HG03521 (cell line): ENCODE results near the gene NPHS2.
"Not testable (repeated sequence)": the region's sequence is repeated elsewhere in the genome, so short reads cannot be mapped to it uniquely, and the experiment has no call there.

Source experiments
- ATAC-seq: cut with Tn5 transposase; IDR thresholded peaks from one replicate; pipeline ENCODE4 v1.9.1; 2021; ENCODE audit warnings: mild to moderate bottlenecking, moderate library complexity; ENCODE audit not compliant: unreplicated experiment

The NPHS2 gene

DNA sequence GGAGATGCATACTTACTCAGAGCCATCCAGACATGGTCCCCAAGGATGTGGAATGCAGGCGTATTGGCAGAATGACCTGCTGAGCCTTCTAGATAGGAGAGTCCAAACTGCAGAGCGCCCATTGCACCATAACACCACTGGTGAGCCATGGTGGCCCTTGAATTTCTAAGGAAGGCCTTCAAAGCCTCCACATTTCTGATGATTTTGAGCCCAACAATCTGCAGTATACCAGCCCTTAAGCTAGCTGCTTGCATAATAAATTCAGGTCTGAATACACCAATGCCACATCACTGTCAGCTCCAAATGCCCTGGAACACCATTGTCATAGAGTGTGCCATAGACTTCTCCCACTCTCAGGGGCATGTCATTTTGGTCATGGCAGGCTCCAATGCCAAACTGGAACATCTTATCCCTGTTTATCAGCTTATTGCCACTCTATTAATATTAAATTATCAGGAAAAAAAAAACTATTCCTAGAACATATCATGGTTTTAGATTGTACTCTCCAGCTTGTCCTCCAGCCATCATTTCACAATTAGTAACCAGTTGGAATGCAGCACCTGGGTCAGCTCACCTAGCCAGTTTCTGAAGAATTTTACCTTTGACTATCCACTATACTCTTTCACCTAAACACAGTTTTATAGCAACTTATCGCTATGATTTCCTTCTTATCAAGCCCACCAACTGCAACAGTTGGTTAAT, 26.9 kb downstream of the NPHS2 start:
- ATAC-seq: no peak

DNA sequence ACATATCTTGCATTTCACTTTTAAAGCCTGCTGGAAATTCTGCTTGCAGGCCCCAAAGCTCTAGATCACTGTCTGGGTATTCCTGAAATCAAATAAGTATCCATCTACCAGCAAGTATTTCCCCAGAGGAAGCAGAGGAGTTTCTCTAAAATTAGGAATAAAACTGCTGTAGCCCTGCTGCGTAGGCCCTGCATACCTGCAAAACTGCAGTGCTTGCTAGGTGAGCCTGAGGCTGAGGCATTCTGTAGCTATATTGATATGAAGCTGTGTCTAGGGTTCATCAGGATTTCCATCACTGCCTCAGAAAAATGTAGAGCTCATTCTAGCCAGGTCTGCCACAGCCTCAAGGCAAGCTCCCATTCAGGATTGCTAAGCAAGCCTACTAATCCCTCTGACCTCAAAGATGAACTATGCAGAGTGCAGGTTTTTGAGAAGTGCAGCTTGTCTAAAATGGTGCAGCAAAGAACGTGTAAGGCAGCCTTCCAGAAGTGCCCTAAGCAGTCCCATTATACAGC, 28.7 kb downstream of the NPHS2 start:
- ATAC-seq: no peak

DNA sequence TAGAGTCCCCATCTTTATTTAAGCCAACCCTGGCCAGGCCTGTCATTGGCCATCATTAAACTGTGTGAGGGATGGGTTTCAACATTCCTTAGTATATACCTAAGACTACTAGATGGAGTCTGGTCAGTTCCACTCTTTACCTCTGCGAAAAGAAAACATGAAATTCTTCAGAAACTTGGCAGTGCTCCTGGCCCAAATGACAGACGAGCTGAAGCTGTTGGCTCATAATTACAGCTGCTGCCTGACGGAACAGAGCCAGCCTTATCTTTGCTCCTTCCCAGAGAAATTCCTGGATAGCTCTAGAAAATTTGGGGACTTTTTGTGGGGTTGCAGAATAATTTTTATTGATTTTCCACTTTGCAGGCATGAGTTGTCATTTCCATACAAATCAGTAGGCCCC, 30.4 kb downstream of the NPHS2 start:
- no peak for ATAC-seq

DNA sequence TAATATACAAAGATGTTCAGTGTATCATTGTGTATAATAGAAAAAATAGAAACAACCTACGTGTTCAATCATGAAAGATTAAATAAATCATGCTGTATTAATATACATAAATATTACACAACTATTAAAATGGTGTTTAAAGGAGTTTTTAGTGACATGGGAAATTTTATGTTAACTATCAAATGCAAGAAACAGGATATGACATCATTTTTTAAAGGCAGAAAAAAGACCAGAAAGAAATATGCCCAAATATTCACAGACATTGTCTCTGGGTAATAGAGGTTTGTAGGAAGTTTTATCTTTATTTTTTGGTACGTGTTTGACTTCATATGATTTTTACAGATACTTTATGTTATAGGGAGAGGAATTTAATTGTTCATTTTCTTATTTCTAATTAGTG, 34.0 kb downstream of the NPHS2 start:
- no peak for ATAC-seq

DNA sequence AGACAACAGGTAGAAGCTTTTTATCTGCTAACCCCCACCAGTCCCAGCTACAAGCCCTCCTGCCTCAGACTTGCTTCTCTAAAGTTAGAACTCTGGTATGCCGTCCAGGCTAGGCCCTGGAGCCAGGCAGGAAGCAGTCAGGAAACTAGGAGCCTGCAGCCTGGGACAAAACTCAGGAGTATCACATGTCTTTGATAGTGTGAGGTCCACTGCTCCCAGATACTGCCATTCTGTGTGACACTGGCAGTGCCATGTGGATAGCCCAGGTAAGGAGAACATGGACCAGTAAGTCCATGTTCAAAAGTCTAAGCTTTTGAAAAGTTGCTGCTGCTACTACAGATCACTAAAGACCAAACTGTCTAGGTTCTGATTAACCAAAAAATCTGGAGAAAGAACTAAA, 45.4 kb downstream of the NPHS2 start:
- no peak for ATAC-seq

DNA sequence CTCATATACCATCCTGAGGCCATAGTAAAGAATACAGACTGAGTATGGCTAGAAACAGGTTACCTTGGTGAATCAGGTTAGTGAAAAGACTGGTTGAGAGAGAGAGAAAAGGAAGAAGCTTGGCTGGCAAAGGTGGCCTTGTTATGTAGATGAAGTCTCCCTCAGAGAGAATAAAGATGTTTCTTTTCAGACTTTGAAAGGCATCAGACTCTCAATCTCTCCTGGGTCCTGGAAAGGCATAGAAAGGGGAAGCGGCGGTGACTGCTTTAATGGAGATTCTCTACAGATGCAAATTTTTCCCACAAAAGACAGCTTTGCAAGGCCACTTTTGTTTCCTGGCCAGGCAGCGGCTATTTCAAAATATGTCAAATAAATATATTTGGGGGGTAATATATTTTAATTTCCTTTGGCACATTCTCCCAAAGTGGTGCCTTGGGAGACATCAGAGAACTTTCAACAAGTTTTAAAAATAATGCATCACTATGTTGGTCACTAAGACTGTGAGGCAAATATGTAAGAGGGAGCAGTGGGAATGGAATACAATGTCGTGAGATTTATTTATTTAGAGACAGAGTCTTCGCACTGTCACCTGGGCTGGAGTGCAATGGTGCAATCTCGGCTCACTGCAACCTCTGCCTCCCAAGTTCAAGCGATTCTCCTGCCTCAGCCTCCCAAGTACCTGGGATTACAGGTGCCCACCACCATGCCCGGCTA, 46.1 kb downstream of the NPHS2 start:
- ATAC-seq: no peak

DNA sequence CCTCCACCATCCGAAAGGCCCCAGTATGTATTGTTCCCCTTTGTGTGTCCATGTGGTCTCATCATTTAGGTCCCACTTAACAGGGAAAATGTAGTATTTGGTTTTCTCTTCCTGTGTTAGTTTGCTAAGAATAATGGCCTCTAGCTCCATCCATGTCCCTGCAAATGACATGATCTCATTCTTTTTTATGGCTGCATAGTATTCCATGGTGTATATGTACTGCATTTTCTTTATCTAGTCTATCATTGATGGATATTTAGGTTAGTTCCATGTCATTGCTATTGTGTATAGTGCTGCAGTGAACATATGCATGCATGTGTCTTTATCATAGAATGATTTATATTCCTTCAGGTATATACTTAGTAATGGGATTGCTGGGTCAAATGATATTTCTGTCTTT, 57.2 kb downstream of the NPHS2 start:
- ATAC-seq: not testable (repeated sequence)

DNA sequence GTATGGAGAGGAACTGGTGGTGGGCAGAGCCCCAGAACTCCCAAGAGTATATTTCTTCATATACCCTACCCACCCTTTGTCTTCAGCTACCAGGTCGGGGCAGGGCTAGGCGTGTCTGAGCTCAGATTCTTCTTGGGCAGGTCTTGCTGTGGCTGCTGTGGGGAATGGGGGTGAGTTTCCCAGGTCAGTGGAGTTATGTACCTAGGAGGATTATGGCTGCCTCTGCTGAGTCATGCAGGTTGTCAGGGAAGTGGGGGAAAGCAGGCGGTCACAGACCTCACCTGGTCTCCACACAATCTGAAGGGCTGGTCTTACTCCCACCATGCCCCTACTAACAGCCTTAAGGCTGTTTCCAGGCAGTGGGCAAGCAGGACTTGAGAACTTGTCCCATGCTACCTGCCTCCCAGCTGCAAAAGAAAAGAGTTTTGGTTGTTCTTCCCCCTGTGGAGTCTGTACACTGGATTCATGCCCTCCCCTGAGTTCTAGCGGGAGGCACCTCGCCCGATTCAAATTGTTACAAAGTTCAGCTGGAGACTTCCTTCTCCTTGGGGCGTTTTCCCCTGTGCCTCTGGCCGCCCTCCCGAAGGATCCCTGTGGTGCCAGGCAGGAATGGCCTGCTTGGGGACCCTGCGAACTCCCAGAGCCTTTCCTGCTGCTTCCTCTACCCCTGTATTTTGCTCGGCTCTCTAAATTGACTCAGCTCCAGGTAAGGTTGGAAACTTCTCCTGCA, 58.6 kb downstream of the NPHS2 start:
- ATAC-seq: no peak

DNA sequence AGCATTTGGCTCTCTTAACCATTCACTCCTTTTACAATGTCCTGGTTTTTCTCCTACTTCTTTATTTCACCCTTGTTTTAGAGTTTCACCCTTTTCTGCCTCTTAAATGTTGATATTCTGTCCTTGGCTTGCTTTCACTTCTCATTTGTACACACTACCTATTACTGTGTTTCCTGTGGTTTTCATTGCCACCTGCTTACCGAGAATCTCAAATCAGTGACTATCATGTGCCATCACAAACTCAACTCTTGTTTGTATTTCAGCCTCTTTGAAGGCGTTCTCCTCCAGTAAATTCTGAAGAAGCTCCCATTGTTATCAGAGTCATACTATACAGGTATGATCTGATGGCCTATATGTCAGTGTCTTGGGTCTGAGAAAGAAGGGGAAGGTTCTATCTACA, 65.7 kb downstream of the NPHS2 start:
- peak; percentile 53 for ATAC-seq

DNA sequence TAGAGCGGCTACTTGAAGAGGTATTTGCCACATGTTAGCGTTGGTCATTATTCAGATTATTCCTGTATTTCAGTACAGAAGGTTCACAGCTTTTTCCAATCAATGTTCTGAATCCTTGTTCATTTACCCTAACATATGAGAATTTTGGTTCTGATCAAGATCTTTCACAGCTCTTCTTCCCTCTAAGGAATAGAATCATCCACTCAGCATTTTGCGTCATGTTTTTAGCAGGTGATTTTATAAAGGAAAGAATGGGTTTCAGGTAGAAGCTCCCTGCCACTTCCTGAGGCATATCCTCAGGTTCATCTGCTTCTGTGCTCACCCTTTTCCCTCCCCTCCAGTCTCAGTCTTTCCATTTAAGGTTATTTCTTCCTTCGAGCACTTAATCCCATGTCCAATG, 66.4 kb downstream of the NPHS2 start:
- ATAC-seq: no peak

DNA sequence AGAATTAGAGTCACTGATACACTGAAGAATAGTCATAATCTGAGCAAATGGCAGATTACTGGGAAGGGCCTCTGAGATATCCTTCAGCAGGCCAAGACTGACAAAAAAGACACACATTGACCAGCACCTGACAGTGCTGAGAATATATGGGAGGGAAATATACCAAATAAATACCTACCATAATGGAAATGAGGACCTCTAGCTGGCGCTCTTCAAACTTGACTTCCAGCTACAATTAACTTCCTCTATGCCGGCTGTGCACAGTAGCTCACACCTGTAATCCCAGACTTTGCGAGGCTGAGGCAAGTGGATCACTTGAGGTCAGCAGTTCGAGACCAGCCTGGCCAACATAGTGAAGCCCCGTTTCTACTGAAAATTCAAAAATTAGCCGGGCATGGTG, 69.5 kb downstream of the NPHS2 start:
- no peak for ATAC-seq
